Measurements from ENCODE around the gene DNAAF9.

DNAAF9 gene

GRCh38 chr20:3371754-3372153, 35.7 kb downstream of the DNAAF9 start:
- no peak for DNase-seq (ENCODE audit: low read depth)

- no peak for DNase-seq (ENCODE audit: low read depth)
These were observed 40.4 kb downstream of the DNAAF9 start for GRCh38 chr20:3367089-3367488.

GRCh38 chr20:3364323-3365013, 43.0 kb downstream of the DNAAF9 start:
- no peak for DNase-seq (ENCODE audit: low read depth)

- DNase-seq (ENCODE audit: low read depth): no peak
These were observed 46.7 kb downstream of the DNAAF9 start for GRCh38 chr20:3360752-3361151.

- no peak for DNase-seq (ENCODE audit: low read depth)
These were observed 48.7 kb downstream of the DNAAF9 start for GRCh38 chr20:3358676-3359340.

Data from iris pigment epithelial cell (primary cell).